ENCODE data around the gene NHERF1. TPM values are rescaled to one million over a fixed set of nuclear protein-coding genes. Genes with fewer than 3 reads are reported as not detected.
A peak's percentile ranks its signal among the peaks of the same experiment; 100 is the strongest.

The NHERF1 gene
- total RNA-seq, 1 experiment from 2014 or later: 218 TPM

DNA sequence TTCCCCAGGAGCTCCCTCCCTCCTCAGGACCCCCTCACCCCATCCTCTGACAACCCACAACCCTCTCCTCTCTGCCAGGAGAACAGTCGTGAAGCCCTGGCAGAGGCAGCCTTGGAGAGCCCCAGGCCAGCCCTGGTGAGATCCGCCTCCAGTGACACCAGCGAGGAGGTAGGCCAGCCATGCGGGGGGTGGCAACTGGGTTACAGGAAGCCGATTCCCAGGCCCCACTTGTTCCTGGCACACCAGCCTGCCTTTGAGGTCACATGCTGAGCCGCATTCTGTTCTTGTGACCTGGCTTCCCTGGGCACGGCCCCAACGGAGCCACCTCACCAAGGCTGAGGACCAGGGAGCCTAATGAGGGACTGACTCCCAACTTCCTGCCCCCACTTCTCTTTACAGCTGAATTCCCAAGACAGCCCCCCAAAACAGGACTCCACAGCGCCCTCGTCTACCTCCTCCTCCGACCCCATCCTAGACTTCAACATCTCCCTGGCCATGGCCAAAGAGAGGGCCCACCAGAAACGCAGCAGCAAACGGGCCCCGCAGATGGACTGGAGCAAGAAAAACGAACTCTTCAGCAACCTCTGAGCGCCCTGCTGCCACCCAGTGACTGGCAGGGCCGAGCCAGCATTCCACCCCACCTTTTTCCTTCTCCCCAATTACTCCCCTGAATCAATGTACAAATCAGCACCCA lies 19.8 kb downstream of the NHERF1 start:
- intact Hi-C loops (cut with micrococcal nuclease; ENCODE audit: unreplicated experiment): no loop called here
- peaks cover 91% of the 10 kb centered on the region for H3K36me3 Mint-ChIP-seq (ENCODE audit: insufficient read depth, unreplicated experiment)
- Histone ChIP-seq H3K4me3 (ENCODE audit: low read depth, low read length) (no peak overlapping the region), H3K27me3 (replicated peaks; ENCODE audit: control insufficient read depth, insufficient read depth, low read length) (no peaks in the 10 kb centered on the region), H3K9me3 (no peaks in the 10 kb centered on the region), H3K4me1 (peaks cover 63% of the 10 kb centered on the region), H3K36me3 (ENCODE audit: control insufficient read depth, insufficient read depth, low read length) (peaks cover 18% of the 10 kb centered on the region)
- H3K27ac Mint-ChIP-seq (ENCODE audit: unreplicated experiment): peak overlapping the region; percentile 83
- no peak for DNase-seq
- TF ChIP-seq CTCF (IDR thresholded peaks at IDR 0.05; ENCODE audit: insufficient read depth in 1 of 2, low read depth in 1 of 2, low read length in 1 of 2, severe bottlenecking in 1 of 2, unreplicated experiment in 1 of 2): no peak
- peaks cover 42% of the 10 kb centered on the region for H3K4me1 Mint-ChIP-seq (ENCODE audit: low read depth, unreplicated experiment)
- ChIA-PET CTCF (interaction anchor here (0.6 to 4.4 kb wide), 2 partner anchors 22 to 111 kb away, joined by 3 to 76 read pairs; no protein-coding TSS in a partner anchor), POLR2A (no interaction called here)
- H3K27me3 Mint-ChIP-seq (ENCODE audit: insufficient read depth, unreplicated experiment): no peaks in the 10 kb centered on the region
- no TSS peak for BruUV-seq (replicated peaks)
- H3K4me3 Mint-ChIP-seq (ENCODE audit: unreplicated experiment): peak overlapping the region; percentile 5
- H3K9me3 Mint-ChIP-seq (ENCODE audit: unreplicated experiment): no peaks in the 10 kb centered on the region

- DNase-seq: no peak
- Histone ChIP-seq H3K4me1 (peaks cover 63% of the 10 kb centered on the region), H3K9me3 (no peaks in the 10 kb centered on the region), H3K36me3 (ENCODE audit: control insufficient read depth, insufficient read depth, low read length) (peaks cover 18% of the 10 kb centered on the region), H3K27me3 (replicated peaks; ENCODE audit: control insufficient read depth, insufficient read depth, low read length) (no peaks in the 10 kb centered on the region), H3K4me3 (ENCODE audit: low read depth, low read length) (no peak overlapping the region)
- H3K27ac Mint-ChIP-seq (ENCODE audit: unreplicated experiment): peak overlapping the region; percentile 83
- TSS peak; percentile 54 for BruUV-seq (replicated peaks)
- POLR2A ChIA-PET: no interaction called here
- H3K4me1 Mint-ChIP-seq (ENCODE audit: low read depth, unreplicated experiment): peaks cover 46% of the 10 kb centered on the region
- H3K36me3 Mint-ChIP-seq (ENCODE audit: insufficient read depth, unreplicated experiment): peaks cover 94% of the 10 kb centered on the region
- no peaks in the 10 kb centered on the region for H3K9me3 Mint-ChIP-seq (ENCODE audit: unreplicated experiment)
- peak overlapping the region; percentile 5 for H3K4me3 Mint-ChIP-seq (ENCODE audit: unreplicated experiment)
- TF ChIP-seq CTCF (IDR thresholded peaks at IDR 0.05; ENCODE audit: insufficient read depth in 1 of 2, low read depth in 1 of 2, low read length in 1 of 2, severe bottlenecking in 1 of 2, unreplicated experiment in 1 of 2): no peak
- no peaks in the 10 kb centered on the region for H3K27me3 Mint-ChIP-seq (ENCODE audit: insufficient read depth, unreplicated experiment)
- intact Hi-C loops (cut with micrococcal nuclease; ENCODE audit: unreplicated experiment): no loop called here
- CTCF ChIA-PET: interaction anchor here (2.7 to 4.4 kb wide), 3 partner anchors 9 to 23 kb away, joined by 25 to 76 read pairs (median 30); no protein-coding TSS in a partner anchor
Observed at GRCh38 chr17:74768763-74769114, 20.3 kb downstream of the NHERF1 start.

- Histone ChIP-seq H3K9me3 (no peaks in the 10 kb centered on the region), H3K36me3 (ENCODE audit: control insufficient read depth, insufficient read depth, low read length) (peaks cover 18% of the 10 kb centered on the region), H3K4me1 (peaks cover 64% of the 10 kb centered on the region), H3K27me3 (replicated peaks; ENCODE audit: control insufficient read depth, insufficient read depth, low read length) (no peaks in the 10 kb centered on the region), H3K4me3 (ENCODE audit: low read depth, low read length) (no peak overlapping the region)
- intact Hi-C loops (cut with micrococcal nuclease; ENCODE audit: unreplicated experiment): no loop called here
- Mint-ChIP-seq H3K36me3 (ENCODE audit: insufficient read depth, unreplicated experiment) (peaks cover 94% of the 10 kb centered on the region), H3K4me1 (ENCODE audit: low read depth, unreplicated experiment) (peaks cover 51% of the 10 kb centered on the region), H3K27ac (ENCODE audit: unreplicated experiment) (peak overlapping the region; percentile 83), H3K4me3 (ENCODE audit: unreplicated experiment) (no peak overlapping the region), H3K9me3 (ENCODE audit: unreplicated experiment) (no peaks in the 10 kb centered on the region), H3K27me3 (ENCODE audit: insufficient read depth, unreplicated experiment) (no peaks in the 10 kb centered on the region)
- no peak for DNase-seq
- CTCF ChIA-PET: interaction anchor here (2.6 to 4.4 kb wide), 4 partner anchors 9 to 32 kb away, joined by 25 to 76 read pairs (median 28); partner anchors contain the start of gene RAB37
- no TSS peak for BruUV-seq (replicated peaks)
- POLR2A ChIA-PET: interaction anchor here (2.0 kb wide), 1 partner anchor 33 kb away, joined by 5 read pairs; the partner anchor contains the start of gene RAB37
- no peak for TF ChIP-seq CTCF (IDR thresholded peaks at IDR 0.05; ENCODE audit: insufficient read depth in 1 of 2, low read depth in 1 of 2, low read length in 1 of 2, severe bottlenecking in 1 of 2, unreplicated experiment in 1 of 2)
Observed at GRCh38 chr17:74769266-74769855, 20.9 kb downstream of the NHERF1 start.
